ENCODE results near the gene FBXL16.

Gene FBXL16

GRCh38 chr16:714558-715476 lies 9.2 kb upstream of the FBXL16 start, which contains the start of gene METRN (continued):
- no peak for TF ChIP-seq ZNF157 (tag by site-specific recombination; IDR thresholded peaks at IDR 0.05)
- TF ChIP-seq, protein P1, sequence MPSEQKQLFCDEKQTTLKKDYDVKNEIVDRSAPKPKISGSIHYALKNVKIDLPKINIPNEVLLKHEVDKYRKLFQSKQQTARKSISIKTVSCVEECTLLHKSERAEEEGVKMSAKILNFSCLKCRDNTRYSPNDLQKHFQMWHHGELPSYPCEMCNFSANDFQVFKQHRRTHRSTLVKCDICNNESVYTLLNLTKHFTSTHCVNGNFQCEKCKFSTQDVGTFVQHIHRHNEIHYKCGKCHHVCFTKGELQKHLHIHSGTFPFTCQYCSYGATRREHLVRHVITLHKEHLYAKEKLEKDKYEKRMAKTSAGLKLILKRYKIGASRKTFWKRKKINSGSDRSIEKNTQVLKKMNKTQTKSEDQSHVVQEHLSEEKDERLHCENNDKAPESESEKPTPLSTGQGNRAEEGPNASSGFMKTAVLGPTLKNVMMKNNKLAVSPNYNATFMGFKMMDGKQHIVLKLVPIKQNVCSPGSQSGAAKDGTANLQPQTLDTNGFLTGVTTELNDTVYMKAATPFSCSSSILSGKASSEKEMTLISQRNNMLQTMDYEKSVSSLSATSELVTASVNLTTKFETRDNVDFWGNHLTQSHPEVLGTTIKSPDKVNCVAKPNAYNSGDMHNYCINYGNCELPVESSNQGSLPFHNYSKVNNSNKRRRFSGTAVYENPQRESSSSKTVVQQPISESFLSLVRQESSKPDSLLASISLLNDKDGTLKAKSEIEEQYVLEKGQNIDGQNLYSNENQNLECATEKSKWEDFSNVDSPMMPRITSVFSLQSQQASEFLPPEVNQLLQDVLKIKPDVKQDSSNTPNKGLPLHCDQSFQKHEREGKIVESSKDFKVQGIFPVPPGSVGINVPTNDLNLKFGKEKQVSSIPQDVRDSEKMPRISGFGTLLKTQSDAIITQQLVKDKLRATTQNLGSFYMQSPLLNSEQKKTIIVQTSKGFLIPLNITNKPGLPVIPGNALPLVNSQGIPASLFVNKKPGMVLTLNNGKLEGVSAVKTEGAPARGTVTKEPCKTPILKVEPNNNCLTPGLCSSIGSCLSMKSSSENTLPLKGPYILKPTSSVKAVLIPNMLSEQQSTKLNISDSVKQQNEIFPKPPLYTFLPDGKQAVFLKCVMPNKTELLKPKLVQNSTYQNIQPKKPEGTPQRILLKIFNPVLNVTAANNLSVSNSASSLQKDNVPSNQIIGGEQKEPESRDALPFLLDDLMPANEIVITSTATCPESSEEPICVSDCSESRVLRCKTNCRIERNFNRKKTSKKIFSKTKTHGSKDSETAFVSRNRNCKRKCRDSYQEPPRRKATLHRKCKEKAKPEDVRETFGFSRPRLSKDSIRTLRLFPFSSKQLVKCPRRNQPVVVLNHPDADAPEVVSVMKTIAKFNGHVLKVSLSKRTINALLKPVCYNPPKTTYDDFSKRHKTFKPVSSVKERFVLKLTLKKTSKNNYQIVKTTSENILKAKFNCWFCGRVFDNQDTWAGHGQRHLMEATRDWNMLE (tag by site-specific recombination; conservative IDR thresholded peaks at IDR 0.05; ENCODE audit: low read depth), result no peak
- TF ChIP-seq ZBTB17 (tag by site-specific recombination; IDR thresholded peaks at IDR 0.05), result no peak
- TF ChIP-seq ZNF354C (tag by site-specific recombination; IDR thresholded peaks at IDR 0.05; ENCODE audit: borderline replicate concordance, low read depth), result no peak
- no peak for TF ChIP-seq ZNF843 (tag by site-specific recombination; IDR thresholded peaks at IDR 0.05)
- TF ChIP-seq ZNF560 (tag by site-specific recombination; IDR thresholded peaks at IDR 0.05; ENCODE audit: borderline replicate concordance), result no peak
- no peak for TF ChIP-seq ZNF341 (tag by site-specific recombination; IDR thresholded peaks at IDR 0.05; ENCODE audit: low read depth)
- TF ChIP-seq ZNF133 (tag by site-specific recombination; IDR thresholded peaks at IDR 0.05), result no peak
- no peak for TF ChIP-seq ZNF664 (tag by site-specific recombination; IDR thresholded peaks at IDR 0.05)
- no peak for TF ChIP-seq TCF7L2 (IDR thresholded peaks at IDR 0.05; ENCODE audit: borderline replicate concordance, low read depth, low read length)
- TF ChIP-seq ZNF335 (tag by site-specific recombination; conservative IDR thresholded peaks at IDR 0.05), result 0 out of 2 replicates have a peak, but pooled peaks have one; percentile 27
- TF ChIP-seq ZNF266 (tag by site-specific recombination; IDR thresholded peaks at IDR 0.05; ENCODE audit: low read depth), result no peak
- no peak for TF ChIP-seq RBAK (tag by site-specific recombination; IDR thresholded peaks at IDR 0.05)
- peak; percentile 59; the same call in 1 of the 2 replicates for TF ChIP-seq SP3 (tag by site-specific recombination; IDR thresholded peaks at IDR 0.05)
- TF ChIP-seq ZNF155 (tag by site-specific recombination; IDR thresholded peaks at IDR 0.05), result no peak
- no peak for TF ChIP-seq ZNF366 (tag by site-specific recombination; conservative IDR thresholded peaks at IDR 0.05)
- TF ChIP-seq ZNF558 (tag by site-specific recombination; IDR thresholded peaks at IDR 0.05), result no peak
- TF ChIP-seq ZSCAN5A (tag by site-specific recombination; IDR thresholded peaks at IDR 0.05), result no peak
- TF ChIP-seq ZEB2 (tag by site-specific recombination; IDR thresholded peaks at IDR 0.05), result no peak
- TF ChIP-seq ZNF426 (tag by site-specific recombination; IDR thresholded peaks at IDR 0.05), result no peak
- no peak for TF ChIP-seq ZNF184 (tag by site-specific recombination; IDR thresholded peaks at IDR 0.05)
- TF ChIP-seq GLI2 (tag by site-specific recombination; IDR thresholded peaks at IDR 0.05; ENCODE audit: borderline replicate concordance, low read depth), result no peak
- TF ChIP-seq ZNF555 (tag by site-specific recombination; conservative IDR thresholded peaks at IDR 0.05), result no peak
- TF ChIP-seq ATF2 (tag by site-specific recombination; IDR thresholded peaks at IDR 0.05; ENCODE audit: low read depth), result no peak
- no peak for TF ChIP-seq ZNF248 (tag by site-specific recombination; IDR thresholded peaks at IDR 0.05)
- TF ChIP-seq ZNF768 (tag by site-specific recombination; IDR thresholded peaks at IDR 0.05), result no peak
- no peak for TF ChIP-seq ZNF146 (tag by site-specific recombination; IDR thresholded peaks at IDR 0.05)
- no peak for TF ChIP-seq BCL11A (tag by site-specific recombination; IDR thresholded peaks at IDR 0.05; ENCODE audit: low read depth)
- TF ChIP-seq, protein P2, sequence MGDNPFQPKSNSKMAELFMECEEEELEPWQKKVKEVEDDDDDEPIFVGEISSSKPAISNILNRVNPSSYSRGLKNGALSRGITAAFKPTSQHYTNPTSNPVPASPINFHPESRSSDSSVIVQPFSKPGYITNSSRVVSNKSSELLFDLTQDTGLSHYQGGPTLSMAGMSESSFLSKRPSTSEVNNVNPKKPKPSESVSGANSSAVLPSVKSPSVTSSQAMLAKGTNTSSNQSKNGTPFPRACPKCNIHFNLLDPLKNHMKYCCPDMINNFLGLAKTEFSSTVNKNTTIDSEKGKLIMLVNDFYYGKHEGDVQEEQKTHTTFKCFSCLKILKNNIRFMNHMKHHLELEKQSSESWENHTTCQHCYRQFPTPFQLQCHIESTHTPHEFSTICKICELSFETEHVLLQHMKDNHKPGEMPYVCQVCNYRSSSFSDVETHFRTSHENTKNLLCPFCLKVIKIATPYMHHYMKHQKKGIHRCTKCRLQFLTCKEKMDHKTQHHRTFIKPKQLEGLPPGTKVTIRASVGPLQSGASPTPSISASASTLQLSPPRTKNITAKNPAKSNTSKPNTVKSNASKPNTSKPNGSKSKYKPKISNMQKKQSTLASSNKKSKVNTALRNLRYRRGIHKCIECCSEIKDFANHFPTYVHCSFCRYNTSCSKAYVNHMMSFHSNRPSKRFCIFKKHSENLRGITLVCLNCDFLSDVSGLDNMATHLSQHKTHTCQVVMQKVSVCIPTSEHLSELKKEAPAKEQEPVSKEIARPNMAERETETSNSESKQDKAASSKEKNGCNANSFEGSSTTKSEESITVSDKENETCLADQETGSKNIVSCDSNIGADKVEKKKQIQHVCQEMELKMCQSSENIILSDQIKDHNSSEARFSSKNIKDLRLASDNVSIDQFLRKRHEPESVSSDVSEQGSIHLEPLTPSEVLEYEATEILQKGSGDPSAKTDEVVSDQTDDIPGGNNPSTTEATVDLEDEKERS (tag by site-specific recombination; IDR thresholded peaks at IDR 0.05), result no peak
- TF ChIP-seq ZNF391 (tag by site-specific recombination; IDR thresholded peaks at IDR 0.05; ENCODE audit: borderline replicate concordance, low read depth), result no peak

All from HEK293 (cell line).